Stimulated activated CD4-positive, alpha-beta T cell treated with anti-CD3 and anti-CD28 coated beads, TNF-alpha, amount 100 ng/mL, for 48 hours (primary cell): Measurements from ENCODE around the gene ASAP3.

Experiments
- DNase-seq, 3 donors: peaks; one replicate each; pipeline ENCODE4 v3.0.0-alpha.2; 2020; ENCODE audit warnings: low read depth in 3 of 3

The ASAP3 gene

DNA sequence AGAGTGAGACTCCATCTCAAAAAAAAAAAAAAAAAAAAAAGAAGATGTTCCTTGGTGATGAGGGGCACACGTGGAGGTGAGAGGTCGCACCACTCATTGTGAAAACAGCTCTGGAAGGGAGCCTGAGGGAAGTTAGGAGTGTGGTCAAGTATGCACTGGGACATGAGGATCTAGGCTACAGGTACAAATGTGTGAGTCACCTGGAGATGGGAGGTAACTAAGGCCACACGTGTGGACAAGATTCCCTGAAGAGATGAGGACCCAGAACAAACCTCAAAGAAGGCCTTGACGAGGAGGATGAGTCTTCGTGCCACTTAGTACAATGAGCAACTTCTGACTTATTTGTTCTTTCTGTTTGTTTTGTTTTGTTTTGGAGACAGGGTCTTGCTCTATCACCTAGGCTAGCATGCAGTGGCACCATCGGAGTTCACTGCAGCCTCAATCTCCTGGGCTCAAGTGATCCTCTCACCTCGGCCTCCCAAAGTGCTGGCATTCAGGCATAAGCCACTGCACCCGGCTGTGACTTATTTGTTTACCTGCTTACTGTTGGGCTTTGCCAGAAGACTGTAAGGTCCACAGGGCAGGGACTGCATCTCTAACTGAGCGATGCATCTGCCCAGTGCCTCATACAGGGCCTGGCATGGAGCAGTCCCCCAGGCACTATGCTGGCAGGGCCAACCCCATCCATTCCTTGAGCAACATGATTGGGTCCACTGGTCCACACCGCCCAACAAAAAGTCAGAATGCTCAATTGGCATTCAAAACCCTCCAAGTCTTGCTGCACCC is 6.4 kb downstream of the ASAP3 start:
- DNase-seq = no peak

DNA sequence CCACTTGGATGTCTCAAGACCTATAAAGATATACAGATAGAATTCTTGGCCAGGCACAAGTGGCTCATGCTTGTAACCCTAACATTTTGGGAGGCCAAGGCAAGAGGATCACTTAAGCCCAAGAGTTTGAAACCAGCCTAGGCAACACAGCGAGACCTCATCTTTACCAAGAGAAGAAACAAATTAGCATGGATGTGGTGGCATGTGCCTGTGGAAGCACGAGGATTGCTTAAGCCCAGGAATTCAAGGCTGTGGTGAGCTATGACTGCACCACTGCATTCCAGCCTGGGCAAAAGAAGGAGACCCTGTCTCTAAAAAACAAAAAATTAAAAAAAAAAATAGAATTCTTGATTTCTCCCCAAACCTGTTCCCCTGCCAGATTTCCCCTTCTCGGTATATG is 8.3 kb downstream of the ASAP3 start:
- no peak for DNase-seq

GRCh38 chr1:23475134-23475628 is 8.8 kb downstream of the ASAP3 start:
- no peak for DNase-seq

- no peak for DNase-seq
These were observed 10.8 kb downstream of the ASAP3 start for GRCh38 chr1:23473037-23473800.

GRCh38 chr1:23472351-23473036 is 11.5 kb downstream of the ASAP3 start:
- DNase-seq = no peak

DNA sequence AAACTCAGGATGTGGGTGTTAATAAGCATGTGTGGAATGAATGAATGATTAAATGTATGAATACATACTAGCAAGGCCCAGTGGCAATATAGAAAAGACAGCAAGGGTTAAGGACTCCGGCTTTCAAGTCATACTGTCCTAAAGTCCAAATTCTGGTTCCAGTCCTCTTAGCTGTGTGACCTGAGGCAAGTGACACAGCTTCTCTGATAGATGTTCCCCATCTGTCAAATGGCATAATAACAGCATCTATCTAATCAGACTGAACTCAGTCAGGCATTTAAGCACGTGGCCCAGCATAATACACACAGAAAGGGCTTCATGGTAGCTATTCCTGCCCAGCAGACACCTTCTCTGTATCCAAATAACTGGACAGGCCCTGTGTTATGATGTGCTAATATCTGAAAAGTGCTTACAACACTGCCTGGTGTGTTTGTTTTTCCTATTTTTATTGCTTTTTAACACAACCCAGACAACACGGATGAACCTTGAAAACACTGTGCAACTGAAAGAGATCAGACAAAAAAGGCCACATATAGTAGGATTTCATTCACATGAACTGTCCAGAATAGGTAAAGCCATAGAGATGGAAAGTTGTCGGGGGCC is 12.4 kb downstream of the ASAP3 start:
- no peak for DNase-seq

DNA sequence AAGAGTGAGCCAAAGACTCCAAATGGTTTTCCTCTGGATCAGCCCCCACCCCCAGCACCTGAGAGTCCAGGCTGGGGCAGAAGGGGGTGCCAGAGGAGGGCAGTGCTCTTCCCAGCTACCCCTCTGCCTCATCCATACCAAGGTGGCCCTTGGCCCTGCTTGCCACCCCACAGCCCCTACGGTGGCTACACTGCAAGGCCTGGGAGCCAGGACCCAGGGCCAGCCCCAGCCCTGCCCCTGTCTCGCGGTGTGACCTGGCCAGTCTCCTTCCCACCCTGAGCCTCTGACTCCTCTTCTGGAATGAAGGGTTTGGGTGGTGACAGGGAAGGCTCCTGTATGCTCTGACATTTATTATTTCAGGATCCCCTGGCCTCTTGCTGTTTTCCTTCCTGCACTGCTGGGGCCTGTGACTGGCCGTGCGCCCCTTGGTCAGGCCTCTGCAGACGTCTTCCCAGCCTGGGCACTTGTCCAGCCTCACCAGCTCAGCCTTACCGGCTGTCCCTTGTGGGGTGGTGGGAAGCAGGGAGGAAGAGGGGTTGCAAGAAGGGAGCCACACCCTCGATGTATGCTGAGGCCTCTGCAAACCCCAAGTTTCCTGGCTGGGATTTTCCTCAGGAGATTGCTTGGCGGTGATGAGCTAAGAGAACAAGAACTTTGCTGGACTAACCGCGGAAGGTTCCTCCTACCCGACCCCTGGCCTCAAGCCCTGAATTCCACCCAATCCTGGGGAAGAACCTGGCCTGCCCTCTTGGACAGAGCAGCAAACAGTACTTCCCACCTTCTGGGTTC is 13.5 kb downstream of the ASAP3 start:
- no peak for DNase-seq

- no peak for DNase-seq
These were observed 14.5 kb downstream of the ASAP3 start for GRCh38 chr1:23469372-23469982.

DNA sequence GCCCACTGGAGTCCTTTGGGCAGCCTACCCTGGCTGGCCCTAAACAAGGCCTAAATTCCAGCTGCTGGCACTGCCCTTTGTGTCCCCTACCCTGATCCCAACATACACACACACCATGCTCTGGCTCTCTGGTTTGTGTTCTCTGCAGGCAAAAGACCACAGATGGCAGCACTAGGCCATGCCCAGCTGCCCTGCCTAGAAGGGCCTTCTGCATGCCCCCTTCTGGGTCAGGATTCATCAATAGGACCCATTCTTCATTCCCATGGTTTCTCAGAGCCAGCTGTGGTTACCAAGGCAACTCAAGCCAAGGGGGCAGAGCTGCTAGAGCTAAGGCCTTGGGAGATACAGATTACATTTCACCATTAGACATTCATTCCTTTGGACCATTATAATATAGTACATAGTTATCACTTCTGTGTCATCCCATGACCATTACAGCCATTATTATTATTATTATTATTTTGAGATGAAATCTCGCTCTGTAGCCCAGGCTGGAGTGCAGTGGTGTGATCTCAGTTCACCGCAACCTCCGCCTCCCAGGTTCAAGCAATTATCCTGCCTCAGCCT is 17.5 kb downstream of the ASAP3 start:
- no peak for DNase-seq

DNA sequence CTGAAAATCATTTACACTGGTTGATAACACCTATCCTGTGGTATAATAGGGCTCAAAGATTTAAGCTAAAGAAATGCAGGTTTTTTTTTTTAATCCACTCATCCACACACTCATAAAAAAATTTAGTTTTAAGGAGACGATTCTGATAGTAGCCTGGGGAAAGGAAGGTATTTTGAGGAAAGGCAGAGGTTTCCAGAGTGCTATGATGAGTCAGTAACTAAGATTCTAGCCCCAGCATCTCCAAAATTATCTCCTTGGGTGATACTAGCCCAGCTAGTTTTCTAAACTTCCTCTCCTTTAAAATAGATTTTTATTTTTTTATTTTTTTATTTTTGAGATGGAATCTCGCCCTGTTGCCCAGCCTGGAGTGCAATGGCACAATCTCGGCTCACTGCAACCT is 20.7 kb downstream of the ASAP3 start:
- no peak for DNase-seq

GRCh38 chr1:23462766-23463165 is 21.2 kb downstream of the ASAP3 start:
- no peak for DNase-seq

DNA sequence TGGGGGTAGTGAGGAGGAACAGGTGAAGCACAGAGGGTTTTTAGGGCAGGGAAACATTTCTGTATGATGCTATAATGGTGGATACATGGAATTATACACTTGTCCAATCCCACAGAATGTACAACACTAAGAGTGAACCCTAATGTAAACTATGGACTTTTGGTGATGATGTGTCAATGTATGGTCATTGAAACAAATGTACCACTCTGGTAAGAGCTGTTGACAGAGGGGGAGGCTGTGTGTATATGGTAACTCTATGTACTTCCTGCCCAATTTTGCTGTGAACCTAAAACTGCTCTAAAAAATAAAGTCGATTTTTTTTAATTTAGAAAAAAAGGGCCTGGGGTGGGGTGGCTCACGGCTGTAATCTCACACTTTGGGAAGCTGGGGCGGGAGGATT is 22.9 kb downstream of the ASAP3 start:
- no peak for DNase-seq

DNA sequence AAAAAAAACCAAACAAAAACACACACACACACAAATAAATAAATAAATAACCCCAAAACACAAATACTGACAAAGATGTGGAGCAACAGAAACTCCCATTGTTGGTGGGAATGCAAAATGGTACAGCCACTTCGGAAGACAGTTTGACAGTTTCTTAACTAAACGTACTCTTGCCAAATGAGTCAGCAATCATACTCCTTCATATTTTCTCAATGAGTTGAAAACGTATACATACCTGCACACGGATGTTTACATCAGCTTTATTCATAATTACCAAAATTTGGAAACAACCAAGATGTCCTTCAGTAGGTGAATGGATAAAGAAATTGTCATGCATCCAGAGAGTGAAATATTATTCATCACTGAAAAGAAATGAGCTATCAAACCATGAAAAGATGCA is 23.5 kb downstream of the ASAP3 start:
- no peak for DNase-seq

DNA sequence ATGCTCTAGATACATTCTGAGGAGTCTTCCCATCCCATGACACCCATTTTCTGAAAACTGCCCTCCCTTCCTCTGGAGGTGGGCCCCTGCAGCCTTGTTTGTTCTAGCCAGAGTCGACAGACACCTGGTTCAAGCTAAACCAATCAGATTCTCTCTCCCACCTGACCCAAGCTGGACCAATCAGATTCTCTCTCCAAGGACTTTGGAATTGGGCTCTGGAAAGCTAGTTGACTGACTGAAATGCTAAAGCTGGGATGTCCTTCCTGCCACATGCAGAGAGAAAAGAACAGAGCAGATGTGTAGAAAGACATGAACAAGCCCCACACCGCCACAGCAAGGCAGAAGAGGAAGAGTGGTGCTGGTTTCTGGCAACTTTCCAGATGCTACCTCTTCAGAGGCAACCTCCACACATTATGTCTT is 24.6 kb downstream of the ASAP3 start:
- no peak for DNase-seq

DNA sequence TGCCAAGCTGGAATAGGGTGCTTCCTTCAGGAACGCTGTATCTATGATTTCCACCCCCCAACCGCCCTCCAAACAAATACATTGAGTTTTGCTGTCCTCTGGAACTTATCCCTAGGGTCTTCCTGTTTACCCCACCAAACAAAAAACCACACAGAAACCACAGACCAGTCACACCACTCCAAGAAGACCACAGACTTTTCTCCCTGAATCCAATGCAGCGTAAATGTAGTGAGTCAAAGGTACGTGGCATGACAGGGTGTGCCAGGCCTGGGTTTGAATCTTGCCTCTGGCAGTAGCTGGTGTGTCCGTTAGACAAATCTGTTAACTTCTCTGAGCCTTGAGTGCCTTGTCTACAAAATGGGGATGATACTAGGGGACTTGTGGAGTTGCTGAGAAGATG is 27.8 kb downstream of the ASAP3 start:
- no peak for DNase-seq

- no peak for DNase-seq
These were observed 30.5 kb downstream of the ASAP3 start for GRCh38 chr1:23453455-23454000.

DNA sequence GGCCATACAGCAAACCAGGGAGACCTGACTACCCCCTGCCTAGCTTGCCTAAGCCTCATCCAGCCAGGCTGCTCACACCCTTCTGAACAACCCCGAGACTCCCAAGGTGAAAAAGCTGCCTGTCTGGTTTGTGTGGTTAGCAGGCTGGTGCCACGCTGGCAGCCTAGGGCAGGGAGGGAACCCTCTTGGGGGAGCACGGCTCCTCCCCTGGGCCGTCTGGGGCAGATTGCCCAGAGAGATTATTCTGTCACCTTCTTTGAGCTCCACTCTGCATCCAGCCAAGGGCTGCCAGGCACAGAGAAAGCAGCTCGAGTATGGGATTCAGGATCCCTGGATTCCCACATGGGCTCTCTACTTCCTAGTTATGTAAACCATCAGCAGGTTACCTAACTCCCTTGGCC is 32.0 kb downstream of the ASAP3 start:
- no peak for DNase-seq

GRCh38 chr1:23451441-23451840 is 32.5 kb downstream of the ASAP3 start:
- DNase-seq = no peak

DNA sequence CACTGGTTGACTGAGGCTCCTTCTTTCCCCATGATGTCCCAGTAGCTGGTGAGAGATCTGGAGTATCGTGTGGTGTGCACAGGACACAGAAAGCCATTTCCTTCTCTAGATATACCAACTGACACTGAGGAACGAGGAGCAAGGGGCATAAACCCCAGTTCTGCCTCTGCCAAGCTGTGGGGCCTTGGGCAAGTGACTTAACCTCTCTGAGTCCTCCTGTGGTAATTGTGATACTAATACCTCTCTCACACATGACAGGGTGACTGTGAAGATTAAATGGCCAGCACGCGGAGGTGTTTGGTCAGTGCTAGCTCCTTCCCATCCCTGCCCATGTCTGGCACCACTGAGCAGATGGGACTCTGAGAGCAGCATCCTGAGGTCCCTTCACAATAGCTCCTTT is 33.1 kb downstream of the ASAP3 start:
- no peak for DNase-seq

- no peak for DNase-seq
These were observed 34.0 kb downstream of the ASAP3 start for GRCh38 chr1:23449958-23450357.
